ENCODE measurements around the gene DCST1. TPM values are rescaled to one million over a fixed set of nuclear protein-coding genes. Genes with fewer than 3 reads are reported as not detected.
A peak's percentile ranks its signal among the peaks of the same experiment; 100 is the strongest.

The DCST1 gene, protein sequence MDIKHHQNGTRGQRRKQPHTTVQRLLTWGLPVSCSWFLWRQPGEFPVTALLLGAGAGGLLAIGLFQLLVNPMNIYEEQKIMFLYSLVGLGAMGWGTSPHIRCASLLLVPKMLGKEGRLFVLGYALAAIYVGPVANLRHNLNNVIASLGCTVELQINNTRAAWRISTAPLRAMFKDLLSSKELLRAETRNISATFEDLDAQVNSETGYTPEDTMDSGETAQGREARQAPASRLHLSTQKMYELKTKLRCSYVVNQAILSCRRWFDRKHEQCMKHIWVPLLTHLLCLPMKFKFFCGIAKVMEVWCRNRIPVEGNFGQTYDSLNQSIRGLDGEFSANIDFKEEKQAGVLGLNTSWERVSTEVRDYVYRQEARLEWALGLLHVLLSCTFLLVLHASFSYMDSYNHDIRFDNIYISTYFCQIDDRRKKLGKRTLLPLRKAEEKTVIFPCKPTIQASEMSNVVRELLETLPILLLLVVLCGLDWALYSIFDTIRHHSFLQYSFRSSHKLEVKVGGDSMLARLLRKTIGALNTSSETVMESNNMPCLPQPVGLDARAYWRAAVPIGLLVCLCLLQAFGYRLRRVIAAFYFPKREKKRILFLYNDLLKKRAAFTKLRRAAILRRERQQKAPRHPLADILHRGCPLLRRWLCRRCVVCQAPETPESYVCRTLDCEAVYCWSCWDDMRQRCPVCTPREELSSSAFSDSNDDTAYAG
- total RNA-seq (2021; ENCODE audit: unreplicated experiment) (0.32 TPM), Bru-seq, nascent RNA (percentile 19 among the genes with signal in this experiment), BruChase-seq, experiment 1, labeled RNA remaining after a 6-hour chase (percentile 31 among the genes with signal in this experiment), BruChase-seq, experiment 2, labeled RNA remaining after a 2-hour chase (percentile 21 among the genes with signal in this experiment)
- 0.08 and 0.14 TPM in 2 replicates for polyA plus RNA-seq (2012)
- long read RNA-seq: 0 reads

- ATAC-seq: no peak
- no TSS peak for BruUV-seq (replicated peaks)
- no peak within 1 kb of the TSS for H3K9ac ChIP-seq (ENCODE audit: low read length)
- no peaks in the 10 kb centered on the region for H4K20me1 ChIP-seq (ENCODE audit: insufficient read depth)
- no peak within 1 kb of the TSS for H2AFZ ChIP-seq (ENCODE audit: low read depth, low read length, poor library complexity, severe bottlenecking)
- H3K36me3 ChIP-seq (ENCODE audit: control insufficient read depth in 1 of 2, insufficient read depth in 2 of 2, low read length in 2 of 2): no peaks in the 10 kb centered on the region
- no peaks in the 10 kb centered on the region for H3K9me3 ChIP-seq (ENCODE audit: control insufficient read depth in 1 of 2, insufficient read depth in 1 of 2, low read depth in 1 of 2, low read length in 2 of 2)
- no peak within 1 kb of the TSS for H3K27ac ChIP-seq (ENCODE audit: low read depth, low read length)
- intact Hi-C loops (cut with micrococcal nuclease): no loop called here
- ChIA-PET POLR2A (no interaction called here), CTCF (no interaction called here), RAD21 (ENCODE audit: low non-redundant PET in 1 of 2, low total read pairs in 2 of 2, uncharacterized antibody in 2 of 2, unreplicated experiment in 2 of 2) (no interaction called here)
- no peaks in the 10 kb centered on the region for H3K27me3 ChIP-seq (ENCODE audit: insufficient read depth, low read length)
- peaks cover 0 to 7% of the 10 kb centered on the region in 2 experiments; a peak in 2 of 4 replicates for H3K4me1 ChIP-seq (ENCODE audit: control insufficient read depth in 1 of 2, insufficient read depth in 2 of 2, low read length in 2 of 2)
- H3K9me2 ChIP-seq (ENCODE audit: insufficient read depth): no peaks in the 10 kb centered on the region
- H3K4me2 ChIP-seq (ENCODE audit: low read length): no peak within 1 kb of the TSS
- DNase-seq (ENCODE audit: low read depth, low spot score): no peak
- H3K79me2 ChIP-seq (ENCODE audit: insufficient read depth, low read length): no peaks in the 10 kb centered on the region
- H3K4me3 ChIP-seq (replicated peaks in 1 of 2; ENCODE audit: low read depth in 1 of 2, low read length in 2 of 2): no peak within 1 kb of the TSS
- no peak for TF ChIP-seq SRF (IDR thresholded peaks at IDR 0.05; ENCODE audit: low read depth)
- TF ChIP-seq JUND (IDR thresholded peaks at IDR 0.05): no peak
- TF ChIP-seq, protein P1, sequence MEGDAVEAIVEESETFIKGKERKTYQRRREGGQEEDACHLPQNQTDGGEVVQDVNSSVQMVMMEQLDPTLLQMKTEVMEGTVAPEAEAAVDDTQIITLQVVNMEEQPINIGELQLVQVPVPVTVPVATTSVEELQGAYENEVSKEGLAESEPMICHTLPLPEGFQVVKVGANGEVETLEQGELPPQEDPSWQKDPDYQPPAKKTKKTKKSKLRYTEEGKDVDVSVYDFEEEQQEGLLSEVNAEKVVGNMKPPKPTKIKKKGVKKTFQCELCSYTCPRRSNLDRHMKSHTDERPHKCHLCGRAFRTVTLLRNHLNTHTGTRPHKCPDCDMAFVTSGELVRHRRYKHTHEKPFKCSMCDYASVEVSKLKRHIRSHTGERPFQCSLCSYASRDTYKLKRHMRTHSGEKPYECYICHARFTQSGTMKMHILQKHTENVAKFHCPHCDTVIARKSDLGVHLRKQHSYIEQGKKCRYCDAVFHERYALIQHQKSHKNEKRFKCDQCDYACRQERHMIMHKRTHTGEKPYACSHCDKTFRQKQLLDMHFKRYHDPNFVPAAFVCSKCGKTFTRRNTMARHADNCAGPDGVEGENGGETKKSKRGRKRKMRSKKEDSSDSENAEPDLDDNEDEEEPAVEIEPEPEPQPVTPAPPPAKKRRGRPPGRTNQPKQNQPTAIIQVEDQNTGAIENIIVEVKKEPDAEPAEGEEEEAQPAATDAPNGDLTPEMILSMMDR (IDR thresholded peaks at IDR 0.05 in 2 of 3, conservative IDR thresholded peaks at IDR 0.05 in 1 of 3; ENCODE audit: borderline replicate concordance in 1 of 3, insufficient read depth in 1 of 3, low read depth in 2 of 3, low read length in 2 of 3): no peak
- TF ChIP-seq, protein P2, sequence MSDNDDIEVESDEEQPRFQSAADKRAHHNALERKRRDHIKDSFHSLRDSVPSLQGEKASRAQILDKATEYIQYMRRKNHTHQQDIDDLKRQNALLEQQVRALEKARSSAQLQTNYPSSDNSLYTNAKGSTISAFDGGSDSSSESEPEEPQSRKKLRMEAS (IDR thresholded peaks at IDR 0.05): no peak
- TF ChIP-seq CBX3 (IDR thresholded peaks at IDR 0.05; ENCODE audit: low read depth): no peak
- TF ChIP-seq RAD21 (IDR thresholded peaks at IDR 0.05; ENCODE audit: low read depth): no peak
- no peak for TF ChIP-seq FOSL1 (IDR thresholded peaks at IDR 0.05; ENCODE audit: low read depth)
- no peak for TF ChIP-seq EZH2 (IDR thresholded peaks at IDR 0.05)
- TF ChIP-seq POLR2A (IDR thresholded peaks at IDR 0.05; ENCODE audit: borderline replicate concordance, extremely low read depth, insufficient read depth, insufficient read length): no peak
- no peak for TF ChIP-seq TCF7L2 (IDR thresholded peaks at IDR 0.05; ENCODE audit: borderline replicate concordance, extremely low read depth, insufficient read depth, insufficient read length)
- no peak for TF ChIP-seq ELF1 (IDR thresholded peaks at IDR 0.05; ENCODE audit: borderline replicate concordance, low read depth)
- no peak for TF ChIP-seq SP1 (IDR thresholded peaks at IDR 0.05; ENCODE audit: low read depth)
- no peak for TF ChIP-seq ATF3 (IDR thresholded peaks at IDR 0.05)
- no peak for TF ChIP-seq ZNF274 (IDR thresholded peaks at IDR 0.05; ENCODE audit: low read depth, low read length)
- no peak for TF ChIP-seq ZFX (IDR thresholded peaks at IDR 0.05)
- TF ChIP-seq, protein P3, sequence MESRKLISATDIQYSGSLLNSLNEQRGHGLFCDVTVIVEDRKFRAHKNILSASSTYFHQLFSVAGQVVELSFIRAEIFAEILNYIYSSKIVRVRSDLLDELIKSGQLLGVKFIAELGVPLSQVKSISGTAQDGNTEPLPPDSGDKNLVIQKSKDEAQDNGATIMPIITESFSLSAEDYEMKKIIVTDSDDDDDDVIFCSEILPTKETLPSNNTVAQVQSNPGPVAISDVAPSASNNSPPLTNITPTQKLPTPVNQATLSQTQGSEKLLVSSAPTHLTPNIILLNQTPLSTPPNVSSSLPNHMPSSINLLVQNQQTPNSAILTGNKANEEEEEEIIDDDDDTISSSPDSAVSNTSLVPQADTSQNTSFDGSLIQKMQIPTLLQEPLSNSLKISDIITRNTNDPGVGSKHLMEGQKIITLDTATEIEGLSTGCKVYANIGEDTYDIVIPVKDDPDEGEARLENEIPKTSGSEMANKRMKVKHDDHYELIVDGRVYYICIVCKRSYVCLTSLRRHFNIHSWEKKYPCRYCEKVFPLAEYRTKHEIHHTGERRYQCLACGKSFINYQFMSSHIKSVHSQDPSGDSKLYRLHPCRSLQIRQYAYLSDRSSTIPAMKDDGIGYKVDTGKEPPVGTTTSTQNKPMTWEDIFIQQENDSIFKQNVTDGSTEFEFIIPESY (IDR thresholded peaks at IDR 0.05; ENCODE audit: extremely low read depth, insufficient replicate concordance, low read length): no peak
- no peak for TF ChIP-seq REST (IDR thresholded peaks at IDR 0.05; ENCODE audit: low read depth)
Observed at GRCh38 chr1:155033524-155033923, at the start of gene DCST1, which contains the start of gene DCST2. DCST1 (plus strand) TSS chr1:155033824; CDS start chr1:155034037, 213 bp downstream. DCST2 (minus strand) TSS chr1:155033781; CDS start chr1:155033701, 80 bp downstream.
